Measurements from ENCODE around the gene DOK6.

- TF ChIP-seq CTCF (IDR thresholded peaks at IDR 0.05; ENCODE audit: low read depth, low read length) (no peak), EZH2phosphoT487 (IDR thresholded peaks at IDR 0.05; ENCODE audit: low read depth) (no peak)
These were observed 157.4 kb downstream of the DOK6 start for GRCh38 chr18:69558052-69558451.

Data from OCI-LY3 (cell line).